HG03196 (cell line): Measurements from ENCODE around the gene MYG1.
"Not testable (repeated sequence)": the region's sequence is repeated elsewhere in the genome, so short reads cannot be mapped to it uniquely, and the experiment has no call there.

Source experiments
- ATAC-seq: cut with Tn5 transposase; IDR thresholded peaks from one replicate; pipeline ENCODE4 v1.9.1; 2021; ENCODE audit not compliant: unreplicated experiment

The MYG1 gene

DNA sequence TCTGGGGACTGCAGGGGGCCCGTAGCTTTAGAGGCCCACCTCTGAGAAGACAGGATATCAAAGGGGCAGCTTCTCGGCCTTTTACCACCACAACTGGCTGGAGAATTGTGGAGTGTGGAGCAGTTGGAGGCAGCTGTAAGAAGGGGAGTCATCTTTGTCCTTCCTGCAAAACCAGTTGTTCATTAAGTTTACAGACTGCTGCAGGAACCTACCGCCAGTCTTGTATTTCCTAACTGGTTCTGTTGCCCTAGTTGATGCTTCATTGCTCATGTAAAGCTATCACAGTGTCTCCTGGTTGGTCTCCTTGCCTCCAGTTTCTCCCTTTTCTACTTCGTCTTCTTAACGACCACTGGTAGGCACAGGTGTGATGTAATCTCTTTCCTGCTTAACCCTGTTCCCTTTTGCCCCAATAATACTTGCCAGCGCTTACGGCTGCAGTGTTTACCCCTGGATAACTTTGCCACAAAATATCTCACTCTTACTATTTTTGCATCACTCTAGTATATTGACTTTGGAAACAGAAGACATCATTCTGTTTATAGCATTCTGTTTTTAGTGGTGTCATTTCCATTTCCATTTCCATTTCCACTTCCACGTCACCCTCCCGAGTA is 19.5 kb upstream of the MYG1 start:
- ATAC-seq, result no peak

DNA sequence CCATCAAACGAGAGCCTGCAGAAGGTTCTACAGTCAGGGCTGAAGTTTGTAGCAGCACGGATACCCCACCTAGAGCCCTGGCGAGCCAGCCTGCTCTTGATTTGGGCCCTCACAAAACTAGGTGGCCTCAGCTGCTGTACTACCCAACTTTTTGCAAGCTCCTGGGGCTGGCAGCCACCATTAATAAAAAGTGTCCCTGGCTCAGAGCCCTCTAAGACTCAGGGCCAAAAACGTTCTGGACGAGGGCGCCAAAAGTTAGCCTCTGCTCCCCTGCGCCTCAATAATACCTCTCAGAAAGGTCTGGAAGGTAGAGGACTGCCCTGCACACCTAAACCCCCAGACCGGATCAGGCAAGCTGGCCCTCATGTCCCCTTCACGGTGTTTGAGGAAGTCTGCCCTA is 13.0 kb upstream of the MYG1 start:
- no peak for ATAC-seq

DNA sequence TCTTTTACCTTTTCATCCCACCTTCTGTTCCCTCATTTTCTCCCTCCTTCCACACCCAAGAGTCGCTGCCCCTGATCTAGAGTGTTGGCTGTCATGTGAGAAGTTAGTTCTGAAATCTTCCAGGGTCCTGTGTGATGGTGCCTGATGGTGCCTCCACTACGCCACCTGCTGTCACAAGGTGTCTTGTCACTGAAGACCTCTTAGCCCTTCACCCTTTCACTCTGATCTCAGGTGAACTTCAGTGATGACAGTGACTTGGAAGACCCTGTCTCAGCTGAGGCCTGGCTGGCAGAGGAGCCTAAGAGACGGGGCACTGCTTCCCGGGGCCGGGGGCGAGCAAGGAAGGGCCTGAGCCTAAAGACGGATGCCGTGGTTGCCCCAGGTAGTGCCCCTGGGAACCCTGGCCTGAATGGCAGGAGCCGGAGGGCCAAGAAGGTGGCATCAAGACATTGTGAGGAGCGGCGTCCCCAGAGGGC is 11.7 kb upstream of the MYG1 start:
- ATAC-seq, result no peak

DNA sequence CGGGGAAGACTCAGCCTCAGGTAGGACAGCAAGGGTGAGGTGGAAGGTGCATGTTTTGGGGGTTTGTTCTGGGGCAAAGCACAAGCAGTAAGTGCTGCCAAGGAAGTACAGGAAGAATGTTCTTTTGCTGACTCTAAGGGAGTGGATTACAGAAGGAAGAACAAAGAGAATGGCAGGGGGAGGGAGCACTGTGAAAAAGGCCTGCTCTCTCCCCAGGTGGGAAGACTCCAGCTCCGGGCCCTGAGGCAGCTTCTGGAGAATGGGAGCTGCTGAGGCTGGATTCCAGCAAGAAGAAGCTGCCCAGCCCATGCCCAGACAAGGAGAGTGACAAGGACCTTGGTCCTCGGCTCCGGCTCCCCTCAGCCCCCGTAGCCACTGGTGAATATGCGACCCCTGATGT is 11.2 kb upstream of the MYG1 start:
- ATAC-seq, result no peak

DNA sequence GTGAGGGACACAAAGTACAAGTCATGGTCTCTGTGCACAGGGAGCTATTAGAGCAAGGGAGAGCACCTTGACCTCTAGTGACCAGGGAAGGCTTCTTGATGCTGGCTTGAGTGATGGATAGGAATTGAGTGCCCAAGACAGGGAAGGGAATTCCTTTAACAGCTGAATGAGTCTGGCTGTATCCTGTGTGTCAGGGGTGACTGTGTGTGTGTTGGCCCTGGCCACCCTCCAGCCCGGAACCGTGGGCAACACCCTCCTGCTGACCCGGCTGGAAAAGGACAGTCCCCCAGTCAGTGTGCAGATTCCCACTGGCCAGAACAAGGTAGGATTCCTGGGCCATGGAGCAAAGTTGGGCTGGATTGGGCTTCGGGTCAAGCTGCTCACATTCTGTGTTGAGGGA is 9.6 kb upstream of the MYG1 start:
- no peak for ATAC-seq

DNA sequence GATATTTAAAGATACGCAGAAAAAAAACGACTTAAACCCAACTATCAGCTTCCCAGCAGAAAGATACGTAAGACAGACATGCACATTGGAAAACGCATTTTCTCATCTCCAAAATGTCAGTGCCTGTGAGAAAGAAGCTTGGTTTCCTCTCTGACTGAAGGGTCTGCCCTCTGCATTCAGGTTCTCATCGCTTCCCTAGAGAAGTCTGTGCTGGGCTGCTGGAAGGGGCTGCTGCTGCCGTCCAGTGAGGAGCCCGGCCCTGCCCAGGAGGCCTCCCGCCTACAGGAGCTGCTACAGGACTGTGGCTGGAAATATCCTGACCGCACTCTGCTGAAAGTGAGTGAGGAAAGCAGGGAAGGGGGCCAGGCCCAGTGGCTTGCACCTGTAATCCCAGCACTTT is 8.8 kb upstream of the MYG1 start:
- ATAC-seq, result no peak

DNA sequence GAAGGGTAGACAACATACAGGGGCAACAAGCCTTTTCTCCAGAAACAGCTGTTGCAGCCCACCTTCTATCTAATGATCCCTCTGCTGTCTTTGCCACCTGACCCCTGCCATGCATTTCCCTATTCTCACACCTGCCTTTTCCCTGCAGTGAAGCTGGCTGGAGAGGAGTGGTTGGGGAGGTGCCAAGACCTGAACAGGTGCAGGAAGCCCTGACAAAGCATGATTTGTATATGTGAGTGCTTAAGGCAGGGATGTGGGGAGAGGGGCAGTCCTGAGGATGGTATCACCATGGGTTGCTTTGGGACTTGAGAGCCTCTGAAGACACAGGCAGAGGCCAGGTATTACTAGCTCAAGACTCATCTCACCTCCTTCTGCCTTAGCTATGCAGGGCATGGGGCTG is 7.1 kb upstream of the MYG1 start:
- ATAC-seq, result no peak

DNA sequence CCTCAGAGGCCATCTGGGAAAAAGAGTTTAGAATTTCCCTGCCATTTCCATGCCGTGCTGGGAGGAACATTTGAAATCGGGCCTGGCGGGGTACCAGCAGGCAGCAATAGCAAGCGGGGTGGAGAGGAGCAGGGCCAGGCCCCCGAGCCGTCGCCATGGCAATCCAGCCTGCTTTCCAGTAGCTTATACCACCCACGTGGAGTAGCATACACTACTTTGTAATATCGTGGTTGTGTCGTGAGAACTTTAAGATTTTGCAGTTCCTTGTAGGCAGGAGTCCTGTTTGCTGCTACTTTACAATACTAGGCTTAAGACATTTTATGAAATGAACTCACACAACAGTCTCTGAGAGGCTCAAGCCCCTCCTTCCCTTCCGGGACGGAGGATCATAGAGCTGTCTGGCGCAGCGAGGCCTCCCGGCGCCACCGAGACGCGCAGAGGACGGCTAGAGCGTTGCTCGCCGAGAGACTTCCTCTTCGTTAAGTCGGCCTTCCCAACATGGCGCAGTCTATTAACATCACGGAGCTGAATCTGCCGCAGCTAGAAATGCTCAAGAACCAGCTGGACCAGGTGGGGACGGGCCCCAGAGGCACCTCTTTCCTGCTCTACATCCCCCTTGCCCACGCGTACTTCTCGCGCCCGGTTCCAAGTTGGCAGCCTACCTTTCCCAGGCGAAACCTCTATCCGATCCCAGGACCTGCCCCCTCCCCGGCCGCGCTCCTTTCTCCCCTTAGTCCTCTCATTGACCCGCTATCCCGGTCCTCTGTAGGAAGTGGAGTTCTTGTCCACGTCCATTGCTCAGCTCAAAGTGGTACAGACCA is 4.2 kb upstream of the MYG1 start, which contains the start of gene PFDN5:
PFDN5 (plus strand) TSS at position 473 of the 821 bp plus-strand sequence; CDS start at position 499, 26 bp downstream.
- ATAC-seq, result peak; percentile 84

DNA sequence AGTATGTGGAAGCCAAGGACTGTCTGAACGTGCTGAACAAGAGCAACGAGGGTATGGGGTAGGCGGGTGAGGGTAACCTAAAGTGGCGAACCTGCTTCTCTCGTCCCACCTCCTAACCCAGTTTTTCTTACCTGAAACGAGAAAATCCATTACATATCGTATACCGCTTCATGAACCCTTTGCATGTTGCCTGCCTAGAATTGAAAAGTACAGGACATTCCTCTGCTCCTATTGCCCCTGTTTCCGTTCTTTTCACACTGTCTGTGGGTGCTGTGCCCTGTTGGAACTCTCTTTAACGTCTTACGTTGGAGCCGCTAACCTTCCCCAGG is 3.6 kb upstream of the MYG1 start:
- no peak for ATAC-seq

DNA sequence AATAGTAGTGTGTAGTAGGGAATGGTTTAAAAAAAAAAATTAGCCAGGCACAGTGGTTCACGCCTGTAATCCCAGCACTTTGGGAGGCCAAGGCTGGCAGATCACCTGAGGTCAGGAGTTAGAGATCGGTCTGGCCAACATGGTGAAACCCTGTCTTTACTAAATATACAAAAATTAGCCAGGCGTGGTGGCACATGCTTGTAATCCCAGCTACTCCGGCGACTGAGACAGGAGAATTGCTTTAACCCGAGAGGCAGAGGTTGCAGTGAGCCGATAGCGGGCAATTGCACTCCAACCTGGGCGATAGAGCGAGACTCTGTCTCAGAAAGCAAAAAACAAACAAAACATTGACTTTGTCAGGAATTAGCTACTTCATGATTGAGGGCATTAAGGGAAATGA is 2.4 kb upstream of the MYG1 start:
- not testable (repeated sequence) for ATAC-seq

DNA sequence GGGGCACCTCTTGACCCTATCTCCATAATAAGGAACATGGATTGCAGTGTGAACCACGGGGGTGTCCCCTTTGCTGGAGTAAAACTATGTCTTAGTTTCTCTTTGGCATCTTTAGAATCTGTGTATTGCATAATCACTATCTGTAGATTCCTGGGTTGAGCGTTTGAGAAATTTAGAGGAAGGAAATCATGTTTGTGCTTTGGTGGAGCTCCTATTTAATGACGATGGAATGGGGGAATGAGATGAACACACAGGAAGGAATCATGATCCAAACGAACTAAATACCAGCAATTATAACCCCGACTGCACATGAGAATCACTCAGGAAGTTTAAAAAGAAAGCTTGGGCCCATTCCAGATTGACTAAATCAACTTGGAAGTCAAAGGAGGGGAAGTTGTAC is 1.3 kb upstream of the MYG1 start:
- ATAC-seq, result no peak

DNA sequence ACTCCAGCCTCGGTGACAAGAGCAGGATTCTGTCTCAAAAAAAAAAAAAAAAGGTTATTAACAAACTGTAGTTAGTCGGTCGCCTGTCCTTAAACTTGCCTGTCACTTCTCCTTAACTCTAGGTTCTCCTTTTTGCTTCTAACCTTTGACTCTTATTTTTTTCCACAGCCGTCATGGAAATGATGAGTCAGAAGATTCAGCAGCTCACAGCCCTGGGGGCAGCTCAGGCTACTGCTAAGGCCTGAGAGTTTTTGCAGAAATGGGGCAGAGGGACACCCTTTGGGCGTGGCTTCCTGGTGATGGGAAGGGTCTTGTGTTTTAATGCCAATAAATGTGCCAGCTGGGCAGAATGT is 418 bp upstream of the MYG1 start:
- no peak for ATAC-seq

DNA sequence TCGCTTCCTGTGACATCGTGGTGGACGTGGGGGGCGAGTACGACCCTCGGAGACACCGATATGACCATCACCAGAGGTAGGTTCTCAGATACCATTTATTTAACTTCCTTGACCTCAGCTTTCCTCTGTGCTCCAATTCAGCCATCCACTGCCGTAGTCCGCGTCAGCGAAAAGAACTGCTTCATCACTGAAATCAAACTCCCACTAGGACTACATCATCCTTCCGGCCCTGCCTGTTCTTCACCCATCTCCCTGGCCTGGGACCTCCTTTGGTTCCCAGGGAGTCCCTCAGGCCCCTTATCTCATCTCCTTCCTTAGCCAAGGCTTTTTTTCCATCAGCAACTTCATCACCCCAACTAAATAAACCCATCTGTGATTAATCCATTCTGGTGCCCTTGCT is 692 bp downstream of the MYG1 start:
- no peak for ATAC-seq

DNA sequence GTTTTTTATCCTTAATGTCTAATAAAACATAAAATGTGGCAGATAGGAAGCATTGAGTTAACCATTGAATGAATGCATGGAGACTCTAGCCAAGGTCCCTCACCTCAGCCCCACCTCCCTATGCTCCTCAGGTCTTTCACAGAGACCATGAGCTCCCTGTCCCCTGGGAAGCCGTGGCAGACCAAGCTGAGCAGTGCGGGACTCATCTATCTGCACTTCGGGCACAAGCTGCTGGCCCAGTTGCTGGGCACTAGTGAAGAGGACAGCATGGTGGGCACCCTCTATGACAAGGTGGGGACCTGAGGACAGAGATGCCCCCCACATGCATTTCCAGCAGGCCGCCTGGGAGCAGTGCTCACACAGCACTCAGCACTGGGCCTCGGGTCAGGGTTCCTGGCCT is 3.4 kb downstream of the MYG1 start:
- ATAC-seq, result no peak

DNA sequence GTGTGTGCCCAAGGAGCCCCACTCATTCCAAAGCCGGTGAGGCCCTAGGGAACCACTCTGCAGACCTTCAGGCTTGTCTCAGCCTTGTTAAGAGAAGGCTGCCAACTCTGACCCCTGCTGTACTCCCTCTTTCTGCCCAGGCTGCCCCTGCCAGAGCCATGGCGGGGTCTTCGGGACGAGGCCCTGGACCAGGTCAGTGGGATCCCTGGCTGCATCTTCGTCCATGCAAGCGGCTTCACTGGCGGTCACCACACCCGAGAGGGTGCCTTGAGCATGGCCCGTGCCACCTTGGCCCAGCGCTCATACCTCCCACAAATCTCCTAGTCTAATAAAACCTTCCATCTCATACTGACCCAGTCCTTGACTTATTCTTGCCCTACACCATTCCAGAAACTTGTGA is 7.3 kb downstream of the MYG1 start:
- no peak for ATAC-seq

DNA sequence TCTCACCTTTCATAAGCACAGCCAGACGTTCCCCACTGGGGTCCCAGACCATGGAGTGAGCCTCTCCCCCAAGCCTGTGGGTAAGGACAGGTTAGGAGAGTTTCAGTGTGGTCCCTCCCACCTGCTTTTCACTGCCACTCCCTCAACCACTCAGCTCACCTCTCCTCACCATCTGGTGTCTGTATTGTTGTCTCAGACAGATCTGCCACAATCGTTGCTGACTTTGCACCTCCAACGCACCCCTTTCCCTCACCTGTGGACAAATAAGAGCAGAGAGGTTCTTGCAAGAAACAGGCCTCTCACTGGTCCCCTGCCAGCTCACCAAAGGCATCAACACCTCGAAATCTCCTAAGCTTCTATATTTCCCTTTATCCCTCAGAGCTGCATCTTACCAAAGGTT is 8.8 kb downstream of the MYG1 start:
- no peak for ATAC-seq

DNA sequence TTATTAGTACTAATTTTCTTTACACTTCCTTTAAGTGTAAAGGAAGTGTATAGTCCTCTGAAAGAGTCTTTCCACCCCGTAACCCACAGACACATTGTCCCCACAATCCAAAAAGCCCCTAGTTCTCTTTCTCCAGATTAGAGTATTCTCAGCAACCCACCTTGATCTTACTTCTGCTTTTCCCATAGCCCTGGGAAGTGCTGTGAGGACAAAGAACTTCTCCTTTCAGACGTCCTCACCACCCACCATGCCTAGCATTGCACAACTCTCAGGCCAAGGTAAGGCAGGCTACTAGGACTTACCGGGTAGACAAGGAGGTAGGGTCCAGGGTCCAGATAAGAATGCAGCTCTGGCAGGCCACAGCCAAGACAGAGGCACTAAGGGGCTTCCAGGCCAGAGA is 14.5 kb downstream of the MYG1 start:
- no peak for ATAC-seq

DNA sequence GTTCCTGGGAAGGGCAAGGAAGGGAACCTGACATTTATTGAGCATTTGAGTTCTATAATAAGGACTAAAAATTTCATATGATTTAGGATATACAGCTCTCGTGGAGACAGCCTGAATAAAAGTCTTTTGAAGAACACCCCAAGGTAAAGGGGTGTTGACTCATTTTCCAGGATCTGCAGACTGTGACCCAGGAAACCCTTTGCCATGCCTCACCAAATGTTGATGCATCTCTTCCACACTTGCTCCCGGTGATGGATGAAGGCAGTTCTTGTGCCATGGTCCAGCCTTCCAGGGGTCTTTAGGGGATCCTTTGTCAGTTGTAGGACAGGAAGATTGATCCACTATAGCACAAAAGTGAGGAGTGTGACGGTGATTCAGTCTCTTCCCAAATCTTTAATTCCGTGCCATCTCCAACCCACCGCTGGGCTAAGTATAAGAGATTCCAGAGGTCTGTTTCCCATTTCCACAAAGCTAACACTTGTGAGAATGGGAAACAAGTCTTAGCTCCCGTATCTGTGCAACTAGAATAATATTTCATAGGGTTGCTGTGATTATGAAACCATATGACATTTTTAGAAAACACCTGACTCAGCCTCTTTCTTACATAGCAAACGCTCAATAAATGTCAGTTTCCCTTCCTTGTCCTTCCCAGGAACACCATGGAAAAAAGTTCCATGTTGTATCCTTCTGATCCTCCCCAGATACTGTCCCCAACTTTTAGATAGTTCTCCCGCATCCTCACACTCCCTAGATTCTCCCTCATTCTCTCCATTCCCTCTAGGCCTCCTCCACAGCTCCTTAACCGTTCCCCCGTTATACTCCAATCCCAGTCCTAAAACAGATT is 21.1 kb downstream of the MYG1 start:
- ATAC-seq, result no peak

DNA sequence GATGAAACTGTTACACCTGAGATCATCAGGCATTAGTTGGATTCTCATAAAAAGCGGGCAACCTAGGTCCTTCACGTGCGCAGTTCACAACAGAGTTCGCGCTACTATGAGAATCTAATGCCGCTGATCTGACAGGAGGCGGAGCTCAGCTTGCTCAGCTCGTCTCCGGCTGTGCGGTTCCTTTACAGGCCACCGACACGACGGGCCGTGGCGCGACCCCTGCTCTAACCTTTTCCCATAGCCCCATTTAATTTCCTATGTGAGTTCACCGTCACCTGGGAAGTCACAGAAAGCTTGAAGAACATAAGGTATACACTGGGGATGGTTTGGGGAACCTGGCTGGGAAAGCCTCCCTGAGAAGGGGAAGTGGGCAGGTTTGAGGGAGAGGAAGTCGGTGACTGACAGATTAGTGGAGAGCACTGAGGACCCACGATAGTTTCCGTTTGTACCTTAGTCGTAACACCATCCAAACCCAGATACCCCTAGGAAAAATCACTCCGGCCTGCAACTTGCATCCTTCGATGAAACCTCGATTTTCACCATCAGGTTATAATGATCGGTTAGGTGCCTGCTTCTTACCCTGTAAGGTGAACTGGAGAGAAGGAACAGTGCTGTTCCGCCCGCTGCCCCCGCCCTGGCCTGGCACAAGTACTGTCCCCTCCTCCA is 24.8 kb downstream of the MYG1 start:
- peak; percentile 37 for ATAC-seq

DNA sequence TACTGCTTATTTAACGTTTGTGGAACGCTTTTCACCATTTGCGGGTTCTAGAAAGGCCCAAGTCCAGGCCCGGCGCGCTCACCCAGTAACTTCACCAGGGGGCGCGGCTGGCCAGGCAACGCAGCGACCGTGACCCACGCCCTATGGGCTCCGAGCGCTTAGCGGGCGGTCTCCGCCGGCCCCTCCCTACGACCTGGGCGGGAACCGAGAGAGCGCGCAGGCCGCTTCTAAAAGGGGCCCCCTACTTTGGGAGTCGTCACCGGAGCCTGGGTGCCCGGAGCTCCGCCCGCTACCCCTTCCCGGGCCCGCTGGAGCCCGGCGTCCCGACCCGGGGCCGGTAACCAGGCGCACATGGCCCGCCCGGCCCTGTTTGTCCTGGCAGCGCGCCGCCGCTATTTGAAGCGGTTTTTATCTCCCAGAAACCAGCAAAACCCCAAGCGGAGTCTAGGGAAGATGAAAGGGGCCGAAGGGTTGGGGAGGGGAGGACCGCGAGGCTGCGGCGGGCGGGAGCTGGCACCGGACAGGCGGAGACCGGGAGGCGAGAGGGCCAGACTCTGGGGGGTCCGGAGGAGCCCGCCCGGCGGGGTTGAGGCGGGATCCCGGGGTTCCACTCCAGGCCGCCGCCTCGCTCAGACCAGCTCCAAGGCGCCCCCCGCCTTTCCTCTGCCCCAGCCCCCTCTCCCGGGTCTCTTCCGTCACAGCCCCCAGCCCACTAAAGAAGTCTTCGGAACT is 25.4 kb downstream of the MYG1 start:
- peak; percentile 54 for ATAC-seq
